Psoas muscle (tissue), 8 donors: ENCODE results near the gene MVB12A. TPM values are rescaled to one million over a fixed set of nuclear protein-coding genes. Genes with fewer than 3 reads are reported as not detected.

ENCODE experiments used
- ATAC-seq, 4 donors: fragments of 200-7000 bp; cut with Tn5 transposase; one replicate each; pipeline ENCODE4 v1.9.1; 2020; ENCODE audit warnings: moderate library complexity in 3 of 4, mild to moderate bottlenecking in 2 of 4
- DNase-seq, 2 donors: peaks; one replicate each; pipeline ENCODE4 v3.0.0-alpha.2; 2020
- H3K27ac ChIP-seq: fragments of 200-600 bp; one replicate; pipeline ENCODE4 v1.8.0; 2022
- H3K27me3 ChIP-seq, 3 donors: fragments of 200-600 bp in 1 of 3; one replicate each; pipeline versions ENCODE4 v1.6.1 to v1.8.0; 2013 to 2022; ENCODE audit warnings: low read length in 2 of 3, mild to moderate bottlenecking in 2 of 3, moderate library complexity in 1 of 3; ENCODE audit not compliant: insufficient read depth in 3 of 3
- H3K36me3 ChIP-seq, 2 donors: fragments of 200-600 bp in 1 of 2; one replicate each; pipeline versions ENCODE4 v1.6.1 to v1.8.0; 2013 to 2022; ENCODE audit warnings: low read depth in 1 of 2, mild to moderate bottlenecking in 1 of 2, moderate library complexity in 1 of 2; ENCODE audit not compliant: insufficient read depth in 1 of 2
- H3K4me1 ChIP-seq: fragments of 200-600 bp; one replicate; pipeline ENCODE4 v1.8.0; 2022
- H3K4me3 ChIP-seq: fragments of 200-600 bp; one replicate; pipeline ENCODE4 v1.8.0; 2022; ENCODE audit warnings: mild to moderate bottlenecking
- H3K9me3 ChIP-seq: fragments of 200-600 bp; one replicate; pipeline ENCODE4 v1.8.0; 2022
- CTCF ChIP-seq: fragments of 200-600 bp; IDR thresholded peaks from one replicate; pipeline ENCODE4 v1.8.0; 2022; ENCODE audit warnings: antibody characterized with exemption
- WGBS, 3 donors: extraction: QIAGEN DNeasy Blood & Tissue Kit; methylation state at CpG; one replicate each; pipeline versions ENCODE4 v1.1.6 to v1.1.7; 2013; 5-methylcytosine and 5-hydroxymethylcytosine counted together
- intact Hi-C, 2 donors: fragments of 100-400 bp; cut with DNase I; formaldehyde crosslinking; loops; one replicate each; pipeline versions ENCODE4 v1.11.0 to v1.14.2; 2022
- polyA plus RNA-seq, 3 donors: library from polyadenylated mRNA; stranded (reverse); fragments of 200-250 nt; gene quantifications; one replicate each; pipeline ENCODE4 v1.2.3, GENCODE V29; 2013
- total RNA-seq, 4 donors: library from RNA; stranded (reverse); fragmentation: NEBNext Ultra II Directional in 2 of 4; extraction: Animal tissue kit (Norgen Biotek cat#: 25700) in 2 of 4; gene quantifications; one replicate each; pipeline versions ENCODE4 v1.2.1 to v1.2.4, GENCODE V29; 2021 to 2023
- donor health status: healthy with polysubstance abuse.
- donor health status: DM: no; HTN: no; CAD: no; lungs with moderate emphysema.
- donor health status: Bipolar disorder and iron deficiency.
- donor health status: healthy.
- donor health status: DM: yes; HTN: yes; CAD: no.
- donor health status: DM: no; HTN: no; CAD: no.
- donor health status: DM: no; HTN: no; CAD: no.
- donor health status: DM: yes; HTN: yes; CAD: no.

The MVB12A gene
- total and polyA plus RNA-seq, 7 donors, result 15.6 to 79.7 (median 23.7) TPM

GRCh38 chr19:17469481-17470067, 49.7 kb downstream of the MVB12A start:
- peak overlapping the region; percentile 93 for H3K27ac ChIP-seq
- 1% methylated on average over 25 to 31 of the region's 31 CpGs for WGBS, 3 donors
- intact Hi-C loops, result loop anchor here (5.0 kb wide), 1 partner anchor 122 kb away; no protein-coding TSS in a partner anchor
- H3K9me3 ChIP-seq, result no peaks in the 10 kb centered on the region
- H3K36me3 ChIP-seq, result peaks cover 0 to 4% of the 10 kb centered on the region in 2 donors
- DNase-seq (peak; percentile 95 to 98), ATAC-seq (peak; percentile 75 to 81 (median 76))
- peak overlapping the region; percentile 88 for H3K4me3 ChIP-seq
- no peaks in the 10 kb centered on the region for H3K27me3 ChIP-seq
- TF ChIP-seq CTCF, result no peak
- peaks cover 35% of the 10 kb centered on the region for H3K4me1 ChIP-seq

- TF ChIP-seq CTCF, result no peak
- Histone ChIP-seq H3K27ac (peak within 1 kb of the TSS; percentile 93), H3K36me3 (peaks cover 0 to 4% of the 10 kb centered on the region in 2 donors), H3K4me1 (peaks cover 38% of the 10 kb centered on the region), H3K27me3 (no peaks in the 10 kb centered on the region), H3K4me3 (peak within 1 kb of the TSS; percentile 88), H3K9me3 (no peaks in the 10 kb centered on the region)
- ATAC-seq (peak; percentile 79 to 86 (median 82)), DNase-seq (peak; percentile 99)
- intact Hi-C loops, result no loop called here
- WGBS, 3 donors, result 0 to 2% (median 1%) methylated on average over 43 to 67 of the region's 67 CpGs
Measured at GRCh38 chr19:17470068-17470841, 50.4 kb downstream of the MVB12A start, which contains the start of gene SLC27A1. Gene SLC27A1 (plus strand): TSS chr19:17470524. CDS start chr19:17470541, 17 bp downstream.

GRCh38 chr19:17471410-17472125, 51.7 kb downstream of the MVB12A start:
- Histone ChIP-seq H3K36me3 (peaks cover 0 to 4% of the 10 kb centered on the region in 2 donors), H3K27ac (peak overlapping the region; percentile 93), H3K4me3 (peak overlapping the region; percentile 88), H3K27me3 (no peaks in the 10 kb centered on the region), H3K9me3 (no peaks in the 10 kb centered on the region), H3K4me1 (peaks cover 37% of the 10 kb centered on the region)
- intact Hi-C loops, result no loop called here
- no peak for TF ChIP-seq CTCF
- WGBS, 3 donors, result 68 to 70% (median 69%) methylated on average over 12 of the region's 12 CpGs
- DNase-seq (no peak), ATAC-seq (no peak)

- 75 to 88% (median 76%) methylated on average over 9 of the region's 9 CpGs for WGBS, 3 donors
- Histone ChIP-seq H3K4me1 (peaks cover 29% of the 10 kb centered on the region), H3K36me3 (peaks cover 0 to 4% of the 10 kb centered on the region in 2 donors), H3K27me3 (no peaks in the 10 kb centered on the region), H3K27ac (peak overlapping the region; percentile 93), H3K9me3 (no peaks in the 10 kb centered on the region), H3K4me3 (no peak overlapping the region)
- DNase-seq, result no peak
- TF ChIP-seq CTCF, result no peak
- intact Hi-C loops, result no loop called here
- ATAC-seq, result no peak
Measured at GRCh38 chr19:17473041-17473440, 53.2 kb downstream of the MVB12A start.

Other genes with a start within 250 kb of the MVB12A start
- gene USE1, start 204.7 kb upstream of the MVB12A start, total RNA-seq, result 10 to 100 TPM; 25.5 to 41.2 (median 30.5) TPM
- gene USE1, start 204.7 kb upstream of the MVB12A start, polyA plus RNA-seq, result 10 to 100 TPM; 45.3 to 83.0 (median 57.1) TPM
- gene OCEL1, start 193.8 kb upstream of the MVB12A start, total RNA-seq, result 10 to 100 TPM; 15.6 to 20.8 (median 18.5) TPM
- gene OCEL1, start 193.8 kb upstream of the MVB12A start, polyA plus RNA-seq, result 10 to 100 TPM; 19.6 to 37.1 (median 24.0) TPM
- gene NR2F6, start 174.1 kb upstream of the MVB12A start, total RNA-seq, result 10 to 100 TPM; 34.9 to 56.7 (median 41.1) TPM
- 10 to 100 TPM; 21.1 to 51.3 (median 27.9) TPM for gene NR2F6, start 174.1 kb upstream of the MVB12A start, polyA plus RNA-seq
- 1 to 10 TPM; 2.6 to 8.6 (median 3.3) TPM for gene USHBP1, start 155.3 kb upstream of the MVB12A start, total RNA-seq
- 1 to 10 TPM; 3.7 to 5.0 (median 4.0) TPM for gene USHBP1, start 155.3 kb upstream of the MVB12A start, polyA plus RNA-seq
- 10 to 100 TPM; 70.0 to 97.0 (median 88.7) TPM for gene BABAM1, start 152.6 kb upstream of the MVB12A start, total RNA-seq
- 100 to 1,000 TPM in 1 of 3 donors, 10 to 100 TPM in 2; 86.8 to 145 (median 92.9) TPM for gene BABAM1, start 152.6 kb upstream of the MVB12A start, polyA plus RNA-seq
- gene ANKLE1, start 138.1 kb upstream of the MVB12A start, total RNA-seq, result under 1 TPM in 2 of 4 donors, not detected in 2; 0.13 to 0.26 TPM
- under 1 TPM; 0.07 to 0.20 (median 0.10) TPM for gene ANKLE1, start 138.1 kb upstream of the MVB12A start, polyA plus RNA-seq
- gene ABHD8, start 116.6 kb upstream of the MVB12A start, total RNA-seq, result 10 to 100 TPM in 1 of 4 donors, 1 to 10 TPM in 3; 6.1 to 17.9 (median 7.6) TPM
- 10 to 100 TPM; 12.3 to 26.8 (median 15.0) TPM for gene ABHD8, start 116.6 kb upstream of the MVB12A start, polyA plus RNA-seq
- gene MRPL34, start 114.2 kb upstream of the MVB12A start, total RNA-seq, result 100 to 1,000 TPM; 105 to 217 (median 139) TPM
- gene MRPL34, start 114.2 kb upstream of the MVB12A start, polyA plus RNA-seq, result 100 to 1,000 TPM; 330 to 558 (median 365) TPM
- gene DDA1, start 110.5 kb upstream of the MVB12A start, total RNA-seq, result 10 to 100 TPM; 21.5 to 35.4 (median 27.9) TPM
- gene DDA1, start 110.5 kb upstream of the MVB12A start, polyA plus RNA-seq, result 10 to 100 TPM; 47.2 to 90.4 (median 75.0) TPM
- 10 to 100 TPM; 11.8 to 14.3 (median 12.9) TPM for gene ANO8, start 85.2 kb upstream of the MVB12A start, total RNA-seq
- 10 to 100 TPM in 1 of 3 donors, 1 to 10 TPM in 2; 1.5 to 13.0 (median 4.3) TPM for gene ANO8, start 85.2 kb upstream of the MVB12A start, polyA plus RNA-seq
- gene GTPBP3, start 82.5 kb upstream of the MVB12A start, total RNA-seq, result 10 to 100 TPM in 3 of 4 donors, 1 to 10 TPM in 1; 9.6 to 11.0 (median 10.5) TPM
- 10 to 100 TPM in 1 of 3 donors, 1 to 10 TPM in 2; 6.2 to 16.5 (median 8.8) TPM for gene GTPBP3, start 82.5 kb upstream of the MVB12A start, polyA plus RNA-seq
- 10 to 100 TPM; 16.0 to 23.7 (median 16.3) TPM for gene PLVAP, start 42.7 kb upstream of the MVB12A start, total RNA-seq
- gene PLVAP, start 42.7 kb upstream of the MVB12A start, polyA plus RNA-seq, result 10 to 100 TPM in 2 of 3 donors, 1 to 10 TPM in 1; 6.5 to 46.0 (median 14.5) TPM
- under 1 TPM in 1 of 4 donors, not detected in 3; 0.51 TPM for gene CCDC194, start 25.9 kb upstream of the MVB12A start, total RNA-seq
- under 1 TPM in 1 of 3 donors, not detected in 2; 0.13 TPM for gene CCDC194, start 25.9 kb upstream of the MVB12A start, polyA plus RNA-seq
- gene BST2, start 14.4 kb upstream of the MVB12A start, total RNA-seq, result 10 to 100 TPM; 18.3 to 47.7 (median 33.5) TPM
- 10 to 100 TPM; 29.8 to 40.8 (median 34.4) TPM for gene BST2, start 14.4 kb upstream of the MVB12A start, polyA plus RNA-seq
- gene TMEM221, start 28.6 kb downstream of the MVB12A start, total RNA-seq, result under 1 TPM in 1 of 4 donors, not detected in 3; 0.39 TPM
- under 1 TPM in 2 of 3 donors, not detected in 1; 0.04 to 0.25 TPM for gene TMEM221, start 28.6 kb downstream of the MVB12A start, polyA plus RNA-seq
- gene NXNL1, start 40.9 kb downstream of the MVB12A start, total RNA-seq, result 1 to 10 TPM in 1 of 4 donors, under 1 TPM in 3; 0.43 to 1.0 (median 0.72) TPM
- gene NXNL1, start 40.9 kb downstream of the MVB12A start, polyA plus RNA-seq, result under 1 TPM in 2 of 3 donors, not detected in 1; 0.14 to 0.64 TPM
- gene SLC27A1, start 50.5 kb downstream of the MVB12A start, total RNA-seq, result 10 to 100 TPM; 18.4 to 40.1 (median 27.9) TPM
- gene SLC27A1, start 50.5 kb downstream of the MVB12A start, polyA plus RNA-seq, result 10 to 100 TPM; 11.8 to 30.6 (median 24.1) TPM
- gene PGLS, start 91.6 kb downstream of the MVB12A start, total RNA-seq, result 10 to 100 TPM; 14.8 to 17.3 (median 16.3) TPM
- gene PGLS, start 91.6 kb downstream of the MVB12A start, polyA plus RNA-seq, result 10 to 100 TPM; 11.7 to 53.5 (median 18.3) TPM
- gene COLGALT1, start 135.6 kb downstream of the MVB12A start, total RNA-seq, result 10 to 100 TPM; 19.8 to 27.7 (median 23.3) TPM
- 10 to 100 TPM; 15.3 to 34.8 (median 21.4) TPM for gene COLGALT1, start 135.6 kb downstream of the MVB12A start, polyA plus RNA-seq